DOHH2 (cell line): ENCODE measurements around the gene TMEM139.

Experiments
- CTCF ChIP-seq: fragments of 200-600 bp; sonication (generic); IDR thresholded peaks from one replicate; pipeline ENCODE4 v1.5.1; 2014; ENCODE audit warnings: antibody characterized with exemption, mild to moderate bottlenecking, low read depth, low read length; ENCODE audit not compliant: poor library complexity, severe bottlenecking
- EZH2phosphoT487 ChIP-seq: fragments of 200-600 bp; sonication (generic); IDR thresholded peaks from 2 replicates; pipeline ENCODE4 v1.6.1; 2017; ENCODE audit warnings: borderline replicate concordance, mild to moderate bottlenecking, antibody characterized with exemption, low read length, moderate library complexity, mixed read lengths

- TF ChIP-seq CTCF (no peak), EZH2phosphoT487 (no peak)
Observed at GRCh38 chr7:143259765-143260164, 25.0 kb upstream of the TMEM139 start.
